ENCODE data around the gene SEPTIN6. TPM values are rescaled to one million over a fixed set of nuclear protein-coding genes. Genes with fewer than 3 reads are reported as not detected.
A peak's percentile ranks its signal among the peaks of the same experiment; 100 is the strongest.

The SEPTIN6 gene
- polyA plus RNA-seq (ENCODE audit: low read depth in 6 of 6) = 100 to 1,000 TPM in 5 of 6 donors, 10 to 100 TPM in 1; 78.8 to 189 (median 150) TPM

GRCh38 chrX:119693040-119693995 is at the start of gene SEPTIN6:
SEPTIN6 (minus strand) TSS chrX:119693168; CDS start chrX:119693105, 63 bp downstream.
- Mint-ChIP-seq H3K27me3 (no peaks in the 10 kb centered on the region), H3K4me3 (peak within 1 kb of the TSS; percentile 93 to 100 (median 96)), H3K27ac (peak within 1 kb of the TSS; percentile 89 to 99 (median 96)), H3K36me3 (no peaks in the 10 kb centered on the region), H3K4me1 (peaks cover 46 to 86% (median 53%) of the 10 kb centered on the region in 3 donors), H3K9me3 (peaks cover 0 to 3% (median 0%) of the 10 kb centered on the region in 7 donors)
- DNase-seq (peak; percentile 85), ATAC-seq (ENCODE audit: low read depth in 2 of 2) (peak; percentile 74 to 80)

GRCh38 chrX:119738742-119739141 is 45.8 kb upstream of the SEPTIN6 start:
- Mint-ChIP-seq H3K4me1 (peaks cover 0 to 5% (median 0%) of the 10 kb centered on the region in 3 donors), H3K36me3 (no peaks in the 10 kb centered on the region), H3K9me3 (no peaks in the 10 kb centered on the region), H3K27ac (no peak overlapping the region), H3K27me3 (peaks cover 0 to 5% (median 0%) of the 10 kb centered on the region in 3 donors), H3K4me3 (no peak overlapping the region)
- ATAC-seq (ENCODE audit: low read depth in 2 of 2) (no peak), DNase-seq (no peak)

- Mint-ChIP-seq H3K4me3 (no peak overlapping the region), H3K27ac (no peak overlapping the region), H3K36me3 (no peaks in the 10 kb centered on the region), H3K27me3 (peaks cover 0 to 22% (median 7%) of the 10 kb centered on the region in 3 donors), H3K4me1 (peaks cover 0 to 5% (median under 1%) of the 10 kb centered on the region in 3 donors), H3K9me3 (no peaks in the 10 kb centered on the region)
- no peak for DNase-seq
- ATAC-seq (ENCODE audit: low read depth in 2 of 2) = no peak
These were observed 43.3 kb upstream of the SEPTIN6 start for GRCh38 chrX:119736206-119736764.

- peaks cover 0 to 28% (median 10%) of the 10 kb centered on the region in 3 donors for H3K27me3 Mint-ChIP-seq
- ATAC-seq (ENCODE audit: low read depth in 2 of 2) = no peak
These were observed 42.5 kb upstream of the SEPTIN6 start for GRCh38 chrX:119735467-119735866.

GRCh38 chrX:119734897-119735339 is 42.0 kb upstream of the SEPTIN6 start:
- H3K9me3 Mint-ChIP-seq = no peaks in the 10 kb centered on the region
- H3K36me3 Mint-ChIP-seq = no peaks in the 10 kb centered on the region
- no peak overlapping the region for H3K4me3 Mint-ChIP-seq
- DNase-seq (no peak), ATAC-seq (ENCODE audit: low read depth in 2 of 2) (no peak)
- peaks cover 0 to 5% (median 5%) of the 10 kb centered on the region in 3 donors for H3K4me1 Mint-ChIP-seq
- H3K27me3 Mint-ChIP-seq = peaks cover 0 to 28% (median 10%) of the 10 kb centered on the region in 3 donors
- H3K27ac Mint-ChIP-seq = no peak overlapping the region

More at GRCh38 chrX:119735467-119735866, 42.5 kb upstream of the SEPTIN6 start:
- no peak overlapping the region for H3K27ac Mint-ChIP-seq
- no peak overlapping the region for H3K4me3 Mint-ChIP-seq
- no peaks in the 10 kb centered on the region for H3K36me3 Mint-ChIP-seq
- H3K9me3 Mint-ChIP-seq = no peaks in the 10 kb centered on the region
- H3K4me1 Mint-ChIP-seq = peaks cover 0 to 5% (median 5%) of the 10 kb centered on the region in 3 donors
- DNase-seq = no peak

GRCh38 chrX:119729408-119730201 is 36.6 kb upstream of the SEPTIN6 start:
- peaks cover under 1 to 7% (median 4%) of the 10 kb centered on the region in 3 donors for H3K4me1 Mint-ChIP-seq
- peak overlapping the region in 2 of 8 donors; percentile 22 to 61 for H3K4me3 Mint-ChIP-seq
- peaks cover 0 to 23% (median 10%) of the 10 kb centered on the region in 3 donors for H3K27me3 Mint-ChIP-seq
- DNase-seq (peak; percentile 60), ATAC-seq (ENCODE audit: low read depth in 2 of 2) (peak; percentile 47 to 72)
- H3K36me3 Mint-ChIP-seq = no peaks in the 10 kb centered on the region
- H3K9me3 Mint-ChIP-seq = peaks cover 0 to 1% (median 0%) of the 10 kb centered on the region in 7 donors
- H3K27ac Mint-ChIP-seq = peak overlapping the region in 1 of 6 donors; percentile 47

- DNase-seq (no peak), ATAC-seq (ENCODE audit: low read depth in 2 of 2) (no peak)
- H3K4me3 Mint-ChIP-seq = no peak overlapping the region
- H3K36me3 Mint-ChIP-seq = no peaks in the 10 kb centered on the region
- H3K9me3 Mint-ChIP-seq = peaks cover 0 to 1% (median 0%) of the 10 kb centered on the region in 7 donors
- peaks cover 0 to 7% (median 4%) of the 10 kb centered on the region in 3 donors for H3K4me1 Mint-ChIP-seq
- H3K27ac Mint-ChIP-seq = no peak overlapping the region
- peaks cover 0 to 23% (median 10%) of the 10 kb centered on the region in 3 donors for H3K27me3 Mint-ChIP-seq
These were observed 35.5 kb upstream of the SEPTIN6 start for GRCh38 chrX:119728487-119728886.

- H3K27ac Mint-ChIP-seq = peak overlapping the region in 2 of 6 donors; percentile 41 to 74
- DNase-seq = no peak
- H3K36me3 Mint-ChIP-seq = no peaks in the 10 kb centered on the region
- no peak overlapping the region for H3K4me3 Mint-ChIP-seq
- H3K4me1 Mint-ChIP-seq = peaks cover 0 to 7% (median 4%) of the 10 kb centered on the region in 3 donors
- peaks cover 0 to 1% (median 0%) of the 10 kb centered on the region in 7 donors for H3K9me3 Mint-ChIP-seq
- H3K27me3 Mint-ChIP-seq = peaks cover 0 to 14% (median 10%) of the 10 kb centered on the region in 3 donors
- no peak for ATAC-seq (ENCODE audit: low read depth in 2 of 2)
These were observed 34.1 kb upstream of the SEPTIN6 start for GRCh38 chrX:119726900-119727555.

- Mint-ChIP-seq H3K4me3 (no peak overlapping the region), H3K4me1 (no peaks in the 10 kb centered on the region), H3K36me3 (no peaks in the 10 kb centered on the region), H3K9me3 (peaks cover 0 to 1% (median 0%) of the 10 kb centered on the region in 7 donors), H3K27me3 (no peaks in the 10 kb centered on the region), H3K27ac (no peak overlapping the region)
- no peak for DNase-seq
- no peak for ATAC-seq (ENCODE audit: low read depth in 2 of 2)
These were observed 29.0 kb upstream of the SEPTIN6 start for GRCh38 chrX:119721926-119722325.

- H3K4me1 Mint-ChIP-seq = no peaks in the 10 kb centered on the region
- H3K36me3 Mint-ChIP-seq = no peaks in the 10 kb centered on the region
- peaks cover 0 to 1% (median 0%) of the 10 kb centered on the region in 7 donors for H3K9me3 Mint-ChIP-seq
- ATAC-seq (ENCODE audit: low read depth in 2 of 2) (no peak), DNase-seq (no peak)
- H3K27me3 Mint-ChIP-seq = no peaks in the 10 kb centered on the region
- H3K27ac Mint-ChIP-seq = peak overlapping the region in 1 of 6 donors; percentile 30
- peak overlapping the region in 1 of 8 donors; percentile 35 for H3K4me3 Mint-ChIP-seq
These were observed 28.5 kb upstream of the SEPTIN6 start for GRCh38 chrX:119721487-119721886.

- Mint-ChIP-seq H3K36me3 (no peaks in the 10 kb centered on the region), H3K4me1 (peaks cover 0 to 28% (median 4%) of the 10 kb centered on the region in 3 donors), H3K27ac (no peak overlapping the region), H3K4me3 (no peak overlapping the region), H3K27me3 (no peaks in the 10 kb centered on the region), H3K9me3 (peaks cover 0 to 3% (median 0%) of the 10 kb centered on the region in 7 donors)
- DNase-seq = no peak
- no peak for ATAC-seq (ENCODE audit: low read depth in 2 of 2)
These were observed 16.7 kb upstream of the SEPTIN6 start for GRCh38 chrX:119709630-119710029.

- DNase-seq (no peak), ATAC-seq (ENCODE audit: low read depth in 2 of 2) (no peak)
- Mint-ChIP-seq H3K36me3 (no peaks in the 10 kb centered on the region), H3K27ac (peak overlapping the region in 2 of 6 donors; percentile 19 to 49), H3K4me3 (no peak overlapping the region), H3K4me1 (peaks cover 0 to 30% (median 8%) of the 10 kb centered on the region in 3 donors), H3K27me3 (no peaks in the 10 kb centered on the region), H3K9me3 (peaks cover 0 to 3% (median 0%) of the 10 kb centered on the region in 7 donors)
These were observed 16.0 kb upstream of the SEPTIN6 start for GRCh38 chrX:119708936-119709335.
